ENCODE data around the gene LSMEM2. TPM values are rescaled to one million over a fixed set of nuclear protein-coding genes. Genes with fewer than 3 reads are reported as not detected.
A peak's percentile ranks its signal among the peaks of the same experiment; 100 is the strongest.
"Not testable (repeated sequence)": the region's sequence is repeated elsewhere in the genome, so short reads cannot be mapped to it uniquely, and the experiment has no call there.

Gene LSMEM2
- total RNA-seq, 1 experiment from 2014 or later, result not detected

GRCh38 chr3:50278123-50278879 lies 586 bp upstream of the LSMEM2 start:
- no peak for DNase-seq (ENCODE audit: low spot score)

DNA sequence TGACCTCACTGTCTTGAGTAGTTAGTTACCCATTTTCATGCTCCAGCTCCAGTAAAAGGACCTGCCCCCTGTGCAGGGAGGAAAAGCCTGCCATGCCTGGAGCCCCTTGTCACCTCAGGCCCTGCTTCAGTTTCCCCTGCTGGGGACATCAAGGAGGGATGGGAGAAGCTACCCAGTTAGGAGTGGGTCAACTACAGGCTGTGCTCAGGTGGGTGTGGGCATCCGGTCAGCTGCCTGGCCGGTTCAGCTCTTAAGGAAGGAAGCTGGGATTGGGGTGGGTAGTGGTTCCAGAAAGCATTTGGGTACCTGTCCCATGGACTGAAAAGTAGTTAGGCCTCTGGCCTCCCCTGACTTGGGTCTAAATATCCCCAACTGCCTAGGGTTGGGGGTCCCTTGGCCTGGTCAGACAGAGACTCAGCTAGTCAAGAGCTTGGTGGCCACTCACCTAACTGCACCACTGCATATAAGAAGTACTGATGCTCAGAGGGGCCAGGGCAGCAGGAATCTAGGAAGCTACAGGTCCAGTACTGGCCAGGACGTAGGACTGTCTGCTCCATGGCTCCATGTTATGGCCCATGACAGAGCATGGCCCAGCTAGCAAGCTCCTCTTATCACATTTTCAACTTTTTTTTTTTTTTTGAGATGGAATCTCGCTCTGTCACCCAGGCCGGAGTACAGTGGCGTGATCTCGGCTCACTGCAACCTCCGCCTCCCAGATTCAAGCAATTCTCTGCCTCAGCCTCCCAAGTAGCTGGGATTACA lies 549 bp downstream of the LSMEM2 start:
- DNase-seq (ENCODE audit: low spot score), result no peak

- not testable (repeated sequence) for DNase-seq (ENCODE audit: low spot score)
Observed at GRCh38 chr3:50284121-50284520, 5.2 kb downstream of the LSMEM2 start.

- no peak for DNase-seq (ENCODE audit: low spot score)
Observed at GRCh38 chr3:50286322-50287227, 7.7 kb downstream of the LSMEM2 start.

DNA sequence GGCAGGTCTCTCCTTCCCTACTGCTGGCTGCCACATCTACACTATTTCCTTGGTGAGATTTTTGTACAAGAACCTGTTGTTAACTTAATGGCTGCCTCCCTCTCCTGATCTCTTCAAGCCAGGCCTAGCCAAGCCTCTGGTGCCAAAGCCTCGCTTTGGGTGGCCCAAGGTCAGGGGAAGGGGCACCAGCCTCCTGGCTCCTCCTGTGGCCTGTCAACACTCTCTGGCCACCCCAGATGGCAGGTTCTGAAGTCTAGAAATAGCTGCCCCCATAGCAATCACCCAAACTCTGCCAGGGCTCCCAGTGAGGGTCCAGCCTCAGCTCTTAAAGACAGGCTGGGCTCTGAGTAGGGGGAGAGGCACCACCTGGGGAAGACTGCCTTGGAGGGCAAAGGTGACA lies 8.4 kb downstream of the LSMEM2 start:
- no peak for DNase-seq (ENCODE audit: low spot score)

DNA sequence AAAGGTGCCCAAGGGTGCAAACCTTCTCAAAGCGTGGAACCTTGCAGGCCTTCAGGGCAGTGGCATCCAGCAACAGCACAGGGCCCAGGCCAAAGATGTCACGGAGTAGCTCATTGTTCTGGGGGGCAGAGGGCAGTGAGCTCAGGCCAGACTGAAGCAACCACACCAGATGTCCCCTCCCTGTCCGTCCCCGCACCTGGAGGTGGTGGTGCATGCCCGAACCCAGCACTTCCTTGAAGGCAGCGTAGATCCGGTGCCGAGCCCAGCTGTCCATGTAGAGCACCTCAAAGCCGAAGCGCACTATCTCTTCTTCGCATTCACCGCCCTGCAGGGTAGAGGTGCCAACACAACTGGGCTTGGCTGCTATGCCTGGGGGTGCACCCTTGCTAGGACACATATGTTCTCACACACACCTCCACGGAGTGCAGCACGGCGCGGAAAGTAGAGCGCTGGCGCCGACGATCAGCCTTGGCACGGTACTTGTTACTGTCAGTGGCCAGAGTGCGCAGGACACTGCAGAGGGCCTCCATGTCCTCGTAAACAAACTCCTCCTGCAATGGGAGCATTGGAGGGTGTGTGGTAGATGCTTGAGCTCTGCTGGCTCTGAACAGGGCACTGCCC lies 9.6 kb downstream of the LSMEM2 start:
- DNase-seq (ENCODE audit: low spot score), result no peak

DNA sequence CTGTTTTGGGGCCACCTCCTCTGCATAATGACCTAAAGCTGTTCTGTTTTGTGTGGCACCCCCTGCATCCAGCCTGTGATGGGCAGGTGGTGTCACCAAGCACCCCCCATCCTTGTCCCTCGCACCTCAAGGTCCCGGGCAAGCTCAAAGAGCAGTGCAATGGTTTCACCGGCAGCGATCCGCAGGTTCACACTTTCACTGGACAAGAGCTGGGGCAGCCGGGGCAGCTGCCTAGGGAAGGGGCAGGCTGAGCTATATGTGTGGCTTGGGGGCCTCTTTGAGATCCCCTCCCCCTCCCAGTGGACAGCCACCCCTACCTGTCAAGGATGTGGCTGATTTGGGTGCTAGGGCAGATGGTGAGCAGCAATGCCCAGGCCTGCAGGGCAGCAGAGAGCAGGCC lies 10.2 kb downstream of the LSMEM2 start:
- no peak for DNase-seq (ENCODE audit: low spot score)

DNA sequence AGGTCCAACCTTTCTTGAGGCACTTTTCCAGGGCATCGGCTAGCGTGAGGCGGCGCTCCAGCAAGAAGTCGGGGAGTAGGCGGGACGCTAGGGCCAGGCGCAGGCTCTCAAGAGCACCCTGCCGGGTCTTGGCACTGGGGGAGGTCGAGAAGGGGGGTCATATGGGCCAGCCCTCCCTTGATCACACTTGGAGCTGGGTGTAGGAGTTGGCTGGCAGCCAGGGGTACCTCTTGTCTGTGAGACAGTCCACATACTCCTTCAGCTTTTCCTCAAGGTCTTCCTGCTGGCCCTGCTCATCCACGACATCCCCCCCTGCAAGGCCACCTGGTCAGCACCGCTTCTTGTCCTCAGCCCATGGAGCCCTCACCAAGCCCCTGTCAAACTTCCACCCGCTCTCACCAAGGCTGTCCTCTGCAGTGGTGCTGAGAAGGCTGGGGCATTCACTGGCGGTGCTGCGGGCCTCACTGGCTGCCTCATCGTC lies 11.3 kb downstream of the LSMEM2 start:
- no peak for DNase-seq (ENCODE audit: low spot score)

DNA sequence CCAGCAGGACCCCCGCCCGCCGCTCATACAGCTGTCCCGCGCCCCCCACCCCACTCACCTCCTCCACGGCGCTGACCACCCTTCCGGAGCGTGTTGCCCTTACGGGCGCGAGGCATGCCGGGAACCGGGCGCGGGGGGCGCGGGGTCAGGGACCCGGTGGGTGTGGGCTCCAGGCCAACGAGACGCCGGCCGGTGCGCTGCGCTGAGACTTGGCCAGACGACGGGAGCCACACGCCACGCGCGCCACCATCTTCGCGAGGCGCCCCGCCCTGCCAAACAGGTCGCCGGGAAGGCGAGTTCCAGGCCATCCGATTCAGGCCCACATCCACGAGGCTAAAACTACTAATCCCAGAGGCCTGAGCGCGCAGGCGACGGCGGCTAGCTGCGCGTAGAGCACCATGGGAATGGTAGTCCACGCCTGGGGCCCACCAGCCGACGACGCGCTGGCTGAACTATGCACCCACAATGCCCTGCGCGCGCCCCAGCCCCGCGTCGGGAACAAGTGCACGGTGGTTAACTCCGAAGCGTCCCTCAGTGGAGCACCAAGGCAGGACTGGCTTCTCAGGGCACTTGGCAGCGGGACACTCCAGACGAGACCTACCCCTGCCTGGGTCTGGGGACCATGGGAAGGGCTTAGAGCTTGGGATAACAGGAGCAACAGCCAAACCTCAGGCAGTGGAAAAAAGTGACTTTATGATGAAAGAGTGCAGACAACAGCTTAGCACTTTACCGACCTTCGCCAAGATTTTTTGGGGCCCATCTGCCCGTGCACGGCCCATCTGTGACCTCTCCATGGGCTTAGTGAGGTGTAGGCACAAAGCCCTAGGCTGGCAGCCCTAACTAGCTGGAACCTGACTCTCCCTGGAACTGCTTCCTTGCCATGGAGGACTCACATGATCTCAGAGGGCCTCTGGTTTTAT lies 13.5 kb downstream of the LSMEM2 start, which contains the start of gene IFRD2:
IFRD2 (minus strand) TSS at position 271 of the 920 bp plus-strand sequence; CDS start at position 116, 155 bp downstream.
- DNase-seq (ENCODE audit: low spot score), result peak; percentile 94

DNA sequence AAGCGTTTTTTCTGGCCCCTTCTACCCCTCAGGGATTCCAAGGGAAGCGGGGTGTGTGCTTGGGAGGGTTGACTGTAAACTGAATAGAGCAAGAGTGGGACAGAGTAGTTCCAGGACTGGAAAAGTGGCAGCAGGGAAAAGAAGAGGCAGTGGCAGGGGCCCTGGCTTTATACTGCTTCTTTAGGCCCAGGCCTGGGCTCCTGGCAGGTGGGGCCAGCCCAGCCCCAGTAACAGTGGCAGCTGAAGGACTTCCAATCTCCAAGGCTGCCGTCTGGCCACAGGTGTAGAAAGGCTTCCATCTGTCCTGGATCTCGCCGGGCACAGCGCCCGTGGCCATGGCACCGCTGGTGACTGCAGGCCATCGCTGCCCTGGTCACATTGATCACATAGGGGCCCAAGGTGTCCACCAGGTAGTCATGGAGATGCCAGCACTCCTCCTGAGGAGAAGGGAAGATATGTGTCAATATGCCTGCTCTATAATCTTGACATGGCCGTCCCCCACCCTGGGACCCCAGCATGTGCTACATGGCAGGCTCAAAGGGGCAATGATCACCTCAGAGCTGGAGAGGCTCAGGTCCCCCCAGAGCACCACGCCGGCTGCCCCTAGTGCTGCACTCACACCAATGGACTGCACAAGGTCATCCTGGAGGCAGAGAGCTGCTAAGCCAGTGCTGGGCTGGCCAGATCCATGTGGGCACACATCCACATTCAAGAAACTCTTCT lies 14.4 kb downstream of the LSMEM2 start:
- no peak for DNase-seq (ENCODE audit: low spot score)

DNA sequence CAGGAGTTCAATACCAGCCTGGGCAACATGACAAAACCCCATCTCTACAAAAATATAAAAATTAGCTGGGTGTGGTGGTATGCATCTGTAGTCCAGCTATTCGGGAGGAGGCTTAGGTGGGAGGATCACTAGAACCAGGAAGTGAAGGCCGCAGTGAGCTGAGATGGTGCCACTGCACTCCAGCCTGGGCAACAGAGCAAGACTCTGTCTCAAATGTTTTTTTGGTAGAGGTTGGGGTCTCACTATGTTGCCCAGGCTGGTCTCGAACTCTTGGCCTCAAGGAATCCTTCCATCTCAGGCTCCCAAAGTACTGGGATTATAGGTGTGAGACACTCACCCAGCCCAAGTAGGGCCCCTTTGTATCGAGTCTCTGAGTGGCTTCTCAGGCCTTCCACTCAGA lies 15.2 kb downstream of the LSMEM2 start:
- no peak for DNase-seq (ENCODE audit: low spot score)

DNA sequence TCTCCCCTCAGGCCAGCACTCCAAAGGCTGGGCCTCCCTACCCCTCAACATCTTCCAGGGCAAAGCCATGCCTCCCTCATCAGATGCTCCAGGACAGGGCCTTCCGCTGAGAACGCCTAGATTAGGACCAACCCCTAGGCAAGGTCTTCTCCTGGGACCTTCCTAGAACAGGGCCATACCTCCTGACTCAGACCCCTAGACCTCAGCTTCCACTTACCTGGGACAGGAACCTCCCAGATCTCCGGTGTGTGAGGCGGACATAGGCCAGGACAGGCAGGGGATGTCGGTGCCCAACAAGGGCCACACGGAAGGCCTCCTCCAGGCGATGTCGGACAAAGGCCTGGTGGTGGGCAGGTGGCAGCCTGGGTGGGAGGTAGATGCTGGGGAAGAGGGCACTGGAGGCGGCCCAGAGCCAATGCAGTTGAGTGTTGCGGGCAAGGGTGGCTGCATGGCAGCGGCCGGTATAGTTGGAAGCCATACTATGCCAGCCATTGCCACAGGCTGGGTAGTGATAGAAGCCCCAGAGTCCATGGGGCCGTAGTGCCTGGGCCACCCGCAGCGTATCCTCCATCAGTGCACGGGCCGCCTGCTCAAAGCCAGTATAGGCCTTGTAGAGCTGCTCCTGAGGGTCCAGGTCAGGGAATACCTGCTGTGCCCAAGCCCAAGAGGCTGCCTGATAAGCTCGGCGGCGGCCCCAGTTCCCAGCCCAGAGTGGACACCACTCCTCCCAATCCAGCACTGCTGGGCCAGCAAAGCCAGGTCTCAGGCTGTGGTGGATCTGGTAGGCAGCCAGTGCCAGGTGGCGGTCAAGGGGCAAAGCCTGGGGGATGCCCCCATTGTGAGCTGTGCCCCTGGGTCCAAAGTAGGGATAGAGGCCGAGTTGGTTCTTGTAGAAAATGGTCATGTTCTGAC lies 15.9 kb downstream of the LSMEM2 start:
- no peak for DNase-seq (ENCODE audit: low spot score)

DNA sequence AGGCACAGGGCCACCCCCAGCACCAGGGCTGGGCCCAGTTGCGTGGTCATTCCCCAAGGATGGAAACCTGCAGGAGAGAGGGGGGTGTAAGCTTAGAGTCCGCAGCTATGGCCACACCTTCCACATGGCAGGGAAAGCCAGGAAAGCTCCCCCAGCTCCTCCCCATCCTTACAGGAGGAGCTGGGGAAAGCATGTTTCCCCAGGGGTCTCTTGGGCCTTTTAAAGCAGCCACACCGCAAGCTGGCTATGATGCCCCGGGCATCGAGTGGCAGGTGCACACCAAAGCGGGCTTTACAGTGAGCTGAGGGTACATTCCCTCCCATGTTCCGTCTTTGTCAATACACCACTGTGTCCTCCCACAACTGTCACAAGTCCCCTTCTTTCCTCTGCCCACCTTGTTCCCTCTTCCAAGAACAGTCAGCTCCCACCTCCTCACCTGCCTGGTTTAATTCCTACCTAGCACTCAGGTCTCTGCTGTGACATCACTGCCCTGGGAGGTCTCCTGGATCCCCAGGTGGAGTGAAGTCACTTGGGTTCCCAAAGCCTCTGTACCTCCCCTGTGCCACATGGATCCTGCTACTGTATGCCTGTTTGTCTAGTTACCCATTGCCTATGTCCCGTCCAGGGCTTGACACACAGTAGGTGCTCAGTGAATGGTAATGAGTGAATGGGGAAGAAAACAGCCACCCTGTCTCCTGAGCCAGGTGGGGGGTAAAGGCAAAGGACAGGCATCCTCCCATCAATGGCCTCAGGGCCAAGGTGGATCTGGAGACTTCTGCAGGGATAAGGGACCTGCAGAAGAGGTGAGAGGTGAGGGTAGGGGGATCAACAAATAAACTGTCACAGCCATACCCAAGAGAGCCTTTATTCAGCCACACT lies 16.9 kb downstream of the LSMEM2 start:
- DNase-seq (ENCODE audit: low spot score), result no peak

- no peak for DNase-seq (ENCODE audit: low spot score)
Observed at GRCh38 chr3:50296721-50297383, 18.0 kb downstream of the LSMEM2 start.

GRCh38 chr3:50297384-50297775 lies 18.5 kb downstream of the LSMEM2 start:
- DNase-seq (ENCODE audit: low spot score), result no peak

GRCh38 chr3:50297896-50298725 lies 19.2 kb downstream of the LSMEM2 start:
- DNase-seq (ENCODE audit: low spot score), result no peak
